GM21723 (cell line): ENCODE results near the gene GADD45B.

ENCODE experiments used
- ATAC-seq: cut with Tn5 transposase; IDR thresholded peaks from one replicate; pipeline ENCODE4 v1.9.1; 2021; ENCODE audit warnings: mild to moderate bottlenecking, moderate library complexity; ENCODE audit not compliant: unreplicated experiment

Gene GADD45B, protein sequence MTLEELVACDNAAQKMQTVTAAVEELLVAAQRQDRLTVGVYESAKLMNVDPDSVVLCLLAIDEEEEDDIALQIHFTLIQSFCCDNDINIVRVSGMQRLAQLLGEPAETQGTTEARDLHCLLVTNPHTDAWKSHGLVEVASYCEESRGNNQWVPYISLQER

DNA sequence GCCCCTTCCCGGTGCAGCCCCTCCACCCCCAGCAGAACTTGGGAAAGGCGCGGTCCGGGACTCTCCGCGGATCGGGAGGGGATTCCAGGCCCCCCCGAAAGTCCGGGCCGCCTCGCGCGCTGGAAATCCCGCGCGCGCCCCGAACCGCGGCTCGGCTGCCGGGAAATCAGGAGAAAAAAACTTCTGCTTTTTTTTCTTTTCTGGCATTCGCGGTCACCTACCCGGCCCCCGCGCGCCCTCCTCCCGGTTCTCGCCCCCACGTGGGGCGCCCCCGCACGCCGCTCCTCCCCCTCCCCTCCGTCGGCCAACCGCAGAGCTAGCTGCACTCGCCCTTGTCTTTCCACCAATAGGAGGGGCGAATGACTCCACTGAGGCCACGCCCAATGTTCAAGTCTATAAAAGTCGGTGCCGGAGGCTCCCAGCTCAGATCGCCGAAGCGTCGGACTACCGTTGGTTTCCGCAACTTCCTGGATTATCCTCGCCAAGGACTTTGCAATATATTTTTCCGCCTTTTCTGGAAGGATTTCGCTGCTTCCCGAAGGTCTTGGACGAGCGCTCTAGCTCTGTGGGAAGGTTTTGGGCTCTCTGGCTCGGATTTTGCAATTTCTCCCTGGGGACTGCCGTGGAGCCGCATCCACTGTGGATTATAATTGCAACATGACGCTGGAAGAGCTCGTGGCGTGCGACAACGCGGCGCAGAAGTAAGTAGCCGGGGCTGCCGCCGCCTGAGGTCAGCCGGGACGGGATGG is at the start of gene GADD45B:
TSS of gene GADD45B (plus strand) at position 426 of the 749 bp plus-strand sequence. CDS start at position 658, 232 bp downstream.
- ATAC-seq: peak; percentile 41

DNA sequence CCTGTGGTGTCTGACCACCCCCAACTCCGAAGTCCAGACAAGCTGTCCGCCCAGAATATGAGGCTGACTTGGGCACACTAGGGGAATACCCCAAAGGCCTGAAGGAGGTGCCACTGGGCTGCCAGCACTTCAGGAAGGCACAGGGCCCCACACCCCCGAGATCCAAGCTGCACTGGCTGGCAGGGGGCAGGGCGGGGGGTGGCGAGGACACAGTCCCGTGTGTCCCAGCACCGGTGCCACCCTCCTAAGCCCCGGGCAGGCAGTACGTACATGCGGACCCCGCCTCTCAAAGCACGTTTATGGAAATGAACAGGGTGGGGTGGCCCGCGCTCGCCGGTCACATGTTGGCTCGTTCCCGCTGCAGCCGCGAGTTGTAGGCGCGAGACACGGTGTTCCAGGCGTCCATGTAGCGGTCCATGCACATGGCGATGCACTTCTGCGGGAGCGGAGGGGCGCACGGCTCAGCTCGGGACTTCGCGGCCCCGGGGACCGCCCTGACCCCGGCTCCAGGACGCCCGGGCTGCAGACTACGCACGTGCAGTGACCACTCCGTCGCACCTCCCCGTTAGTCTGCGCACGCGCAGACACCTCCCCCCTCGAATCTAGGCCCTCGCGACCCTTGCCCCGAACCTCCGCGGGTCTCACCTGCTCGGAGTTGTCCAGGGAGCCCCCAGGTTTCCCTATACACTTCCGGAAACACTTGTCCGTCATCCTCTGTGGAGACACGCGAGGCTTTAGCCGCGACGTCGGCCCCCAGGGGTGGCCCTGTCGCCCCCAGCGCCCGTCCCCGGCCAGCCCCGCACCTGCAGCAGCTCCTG is 49.1 kb upstream of the GADD45B start:
- ATAC-seq: peak; percentile 23

DNA sequence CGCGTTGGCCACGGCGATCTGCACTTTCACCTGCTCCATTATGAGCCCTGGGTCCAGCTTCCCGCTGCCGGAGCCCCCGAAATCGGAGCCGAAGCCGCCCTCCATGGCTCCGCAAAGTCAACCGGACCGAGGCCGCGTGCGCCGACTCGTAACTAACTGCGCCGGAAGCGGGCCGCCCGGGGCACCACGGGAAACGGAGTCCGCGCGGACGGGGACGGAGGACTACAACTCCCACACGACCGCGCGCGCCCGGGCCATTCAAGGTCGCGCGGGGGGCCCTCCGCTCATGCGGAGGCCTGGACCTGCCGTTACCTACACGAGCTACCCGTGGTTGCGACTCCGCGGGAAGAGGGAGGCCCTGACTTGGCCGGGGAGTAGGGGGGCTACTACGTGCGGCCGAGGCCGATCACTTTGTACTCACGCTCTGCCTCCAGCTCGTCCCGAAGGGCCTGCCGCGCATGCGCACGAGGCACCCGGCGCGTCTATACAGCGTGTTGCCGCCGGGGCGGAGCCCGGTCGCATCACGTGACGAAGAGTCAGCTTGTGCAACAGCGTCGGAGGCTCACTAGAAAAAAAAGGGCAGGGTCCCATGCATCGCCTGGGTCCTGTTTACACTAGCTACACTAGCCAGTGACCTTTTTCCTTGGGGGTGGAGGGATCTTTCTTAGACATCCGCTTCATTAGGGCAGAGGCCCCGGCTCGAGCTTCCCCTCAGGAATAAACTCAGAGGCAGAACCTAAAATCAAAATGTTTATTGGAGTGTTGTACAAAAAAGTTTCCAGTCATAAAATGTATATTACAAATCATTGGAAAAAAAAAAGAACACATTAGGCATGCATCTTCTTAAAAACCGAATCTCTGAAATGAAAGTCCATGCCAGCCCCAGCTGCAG is 48.3 kb upstream of the GADD45B start, which contains the start of gene TIMM13:
TSS of gene TIMM13 (minus strand) at position 158 of the 892 bp plus-strand sequence. CDS start at position 105, 53 bp downstream.
- peak; percentile 71 for ATAC-seq

DNA sequence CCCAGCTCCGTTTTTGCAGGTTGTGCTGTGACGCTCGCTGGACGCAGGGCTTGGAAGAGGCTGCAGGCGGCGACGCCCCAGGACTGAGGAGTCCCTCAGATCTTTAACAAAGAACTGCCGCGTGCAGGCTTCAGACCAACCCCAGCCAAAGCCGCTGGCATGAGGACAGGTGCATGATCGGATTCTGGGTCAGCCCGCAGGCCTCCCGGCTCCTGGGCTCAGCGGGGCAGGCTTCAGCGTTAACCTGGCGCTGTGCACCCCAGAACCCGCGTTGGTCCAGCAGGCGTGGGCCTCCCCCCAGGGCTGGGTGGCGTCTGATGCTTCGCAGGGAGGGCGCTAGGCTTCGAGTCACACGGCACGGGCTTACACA is 47.6 kb upstream of the GADD45B start:
- no peak for ATAC-seq

DNA sequence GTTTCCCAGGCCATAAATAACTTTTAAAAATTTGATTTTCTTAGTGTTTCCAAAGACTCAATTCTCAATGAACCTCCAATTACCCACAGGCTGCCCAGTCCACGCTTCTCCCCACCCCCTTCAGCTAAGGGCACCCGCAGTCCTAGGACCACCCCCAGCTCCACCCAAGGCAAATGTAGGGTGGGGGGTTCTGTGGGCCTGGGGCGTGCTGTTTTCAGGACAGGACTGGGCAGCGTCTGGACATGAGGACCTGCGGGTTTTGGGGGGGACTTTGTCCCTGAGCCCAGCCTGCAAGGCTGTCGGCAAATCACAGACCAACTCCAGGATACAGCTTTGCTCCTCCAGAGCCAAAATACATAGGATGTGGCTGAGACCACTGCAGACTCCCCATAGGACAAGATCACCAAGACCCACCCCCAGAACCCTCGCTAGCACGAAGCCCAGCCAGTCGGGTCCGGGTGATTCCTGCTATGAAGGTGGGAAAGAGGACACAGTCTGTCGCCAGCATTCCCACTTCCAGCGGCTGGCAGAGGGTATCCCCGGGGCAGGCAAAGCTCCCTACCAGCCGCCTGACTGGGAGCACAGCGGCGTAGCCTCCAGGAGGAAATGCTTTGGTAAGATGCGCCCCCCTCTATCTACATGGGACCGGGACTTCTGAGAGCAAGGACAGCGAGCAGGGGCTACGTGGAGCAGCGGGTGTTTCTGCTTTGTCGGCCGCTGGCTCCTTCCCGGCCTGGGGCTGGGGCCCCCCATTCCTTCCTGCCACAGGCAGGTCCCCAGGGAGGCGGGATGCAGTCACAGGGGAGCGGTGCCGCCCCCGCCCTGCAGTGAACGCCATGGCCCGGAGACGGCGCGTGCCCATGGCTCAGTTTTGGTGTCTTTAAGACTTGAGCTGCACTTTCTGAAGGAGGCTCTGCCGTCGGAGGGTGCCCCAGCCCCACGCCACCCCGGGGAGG is 46.9 kb upstream of the GADD45B start:
- ATAC-seq: no peak

DNA sequence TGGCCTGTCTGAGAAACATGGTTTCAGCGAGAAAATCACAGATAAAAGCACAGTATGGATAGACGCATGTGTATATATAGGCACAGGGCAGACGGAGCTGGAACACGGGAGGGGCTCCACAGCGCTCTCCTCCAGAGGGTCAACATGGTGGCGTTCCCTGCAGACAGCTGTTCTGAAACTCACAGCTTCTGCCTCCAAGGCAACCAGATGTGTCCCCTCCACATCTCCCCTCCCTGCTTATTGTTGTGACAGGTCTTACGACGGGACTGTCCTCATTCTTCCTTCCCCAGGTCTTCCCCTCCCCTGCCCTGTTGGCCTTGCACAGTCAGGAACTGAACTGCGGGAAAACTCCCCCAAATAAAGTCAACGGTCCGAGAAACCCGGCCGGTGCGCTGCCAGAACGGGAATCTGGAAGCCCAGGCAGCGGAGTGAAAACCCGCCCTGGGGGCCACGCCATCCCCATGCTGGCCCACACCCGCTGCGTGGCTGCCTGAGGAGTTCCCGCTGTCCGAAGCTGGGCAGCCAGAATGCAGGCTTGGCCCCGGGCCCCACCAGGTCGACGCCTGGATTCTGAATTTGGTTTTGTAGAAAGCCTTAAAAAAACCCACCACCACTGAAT is 45.9 kb upstream of the GADD45B start:
- ATAC-seq: no peak

DNA sequence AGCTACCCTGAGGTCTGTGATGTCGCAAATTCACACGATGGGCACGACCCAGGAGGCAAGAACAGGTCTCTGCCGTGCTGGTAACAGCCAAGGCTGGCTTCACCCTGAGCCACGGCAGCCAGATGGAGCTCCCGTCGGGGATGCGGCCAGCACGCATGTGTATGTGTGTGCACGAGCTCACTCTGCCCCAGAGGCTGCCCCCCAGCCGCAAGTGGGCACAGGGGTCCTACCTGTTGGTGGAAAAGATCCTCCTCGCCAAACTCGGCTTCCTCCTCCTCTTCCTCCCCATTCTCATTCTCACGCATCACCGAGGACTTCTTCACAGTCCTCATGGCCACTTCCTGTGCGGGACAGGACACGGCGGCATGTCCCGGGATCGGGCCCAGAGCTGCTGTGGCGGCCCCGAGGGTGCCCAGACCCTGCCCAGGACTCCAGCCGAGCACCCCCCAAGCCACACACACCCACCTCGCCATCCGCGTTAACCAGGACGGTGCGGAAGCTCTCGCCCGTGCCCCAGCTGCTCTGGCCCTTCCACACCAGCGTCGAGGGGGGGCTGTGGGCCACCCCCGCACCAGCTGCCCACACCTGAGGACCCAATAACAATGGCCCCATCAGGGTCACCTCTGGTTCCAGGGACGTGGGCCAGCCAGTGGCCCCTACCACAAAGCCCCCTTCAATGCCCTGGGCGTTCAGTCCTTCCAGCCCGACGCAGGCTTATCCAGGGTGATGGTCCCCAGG is 44.4 kb upstream of the GADD45B start:
- no peak for ATAC-seq

DNA sequence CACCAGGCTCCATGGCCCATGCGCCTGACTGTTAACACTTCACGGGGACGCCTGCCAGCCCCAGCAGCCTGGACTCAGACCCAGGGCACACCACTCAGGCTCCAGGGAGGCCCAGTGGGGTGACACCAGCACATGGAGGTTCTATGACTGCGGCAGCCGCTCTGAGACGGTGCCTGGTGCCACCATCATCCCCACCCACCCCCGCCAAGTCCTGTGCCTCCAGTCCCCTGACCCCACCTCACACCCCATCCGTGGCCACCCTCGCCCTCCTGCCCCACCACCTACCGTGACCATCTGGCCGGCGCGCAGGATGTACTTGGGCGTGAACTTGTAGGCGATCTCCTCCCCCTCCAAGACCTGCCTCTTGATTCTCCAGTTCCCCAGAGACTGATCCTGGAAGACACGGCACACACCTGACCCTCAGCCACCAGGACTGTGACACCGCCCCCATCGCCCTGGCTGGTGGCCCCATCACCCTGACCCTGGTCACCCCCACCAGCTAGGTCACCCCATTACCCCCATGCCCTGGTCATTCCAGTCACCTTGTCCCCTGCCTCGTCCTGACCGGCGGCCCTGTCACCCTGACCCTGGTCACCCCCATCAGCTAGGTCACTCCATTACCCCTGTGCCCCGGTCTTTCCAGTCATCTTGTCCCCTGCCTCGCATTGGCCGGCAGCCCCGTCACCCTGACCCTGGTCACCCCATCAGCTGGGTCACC is 43.6 kb upstream of the GADD45B start:
- ATAC-seq: no peak

DNA sequence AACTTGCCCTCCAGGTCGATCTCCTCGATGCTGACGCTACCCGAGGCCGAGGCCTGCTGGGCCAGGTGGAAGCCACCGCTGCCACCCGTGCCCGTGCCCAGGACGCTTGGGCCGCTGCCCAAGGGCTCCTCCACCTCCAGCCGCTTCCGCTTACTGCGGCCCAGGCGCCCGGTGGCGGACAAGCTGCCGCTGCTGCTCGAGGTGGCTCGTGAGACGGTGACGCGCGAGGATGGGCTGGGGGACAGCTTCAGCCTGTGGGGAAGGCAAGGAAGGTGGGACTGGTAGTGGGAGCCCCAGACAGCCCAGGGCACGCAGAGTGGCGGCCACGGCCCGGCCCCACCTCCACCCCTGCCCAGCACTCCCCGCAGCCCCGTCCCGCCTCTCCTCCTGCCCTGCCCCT is 42.1 kb upstream of the GADD45B start:
- no peak for ATAC-seq

DNA sequence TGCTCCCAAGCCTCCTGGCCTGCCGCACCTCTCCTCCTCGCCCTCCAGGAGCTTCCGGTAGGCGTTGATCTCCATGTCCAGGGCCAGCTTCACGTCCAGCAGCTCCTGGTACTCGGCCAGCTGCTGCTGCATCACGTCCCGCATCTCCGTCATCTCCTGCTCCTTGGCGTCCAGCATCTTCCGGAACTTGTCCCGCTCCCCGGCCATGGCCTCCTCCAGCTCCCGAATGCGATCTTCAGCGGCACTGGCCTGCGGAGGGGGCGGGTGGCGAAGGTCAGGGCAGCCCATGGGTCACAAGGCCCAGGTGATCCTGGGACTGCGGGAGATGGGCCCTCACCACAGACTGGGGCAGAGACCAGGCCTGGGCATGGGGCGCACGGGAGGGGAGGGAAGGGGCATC is 41.7 kb upstream of the GADD45B start:
- ATAC-seq: no peak

DNA sequence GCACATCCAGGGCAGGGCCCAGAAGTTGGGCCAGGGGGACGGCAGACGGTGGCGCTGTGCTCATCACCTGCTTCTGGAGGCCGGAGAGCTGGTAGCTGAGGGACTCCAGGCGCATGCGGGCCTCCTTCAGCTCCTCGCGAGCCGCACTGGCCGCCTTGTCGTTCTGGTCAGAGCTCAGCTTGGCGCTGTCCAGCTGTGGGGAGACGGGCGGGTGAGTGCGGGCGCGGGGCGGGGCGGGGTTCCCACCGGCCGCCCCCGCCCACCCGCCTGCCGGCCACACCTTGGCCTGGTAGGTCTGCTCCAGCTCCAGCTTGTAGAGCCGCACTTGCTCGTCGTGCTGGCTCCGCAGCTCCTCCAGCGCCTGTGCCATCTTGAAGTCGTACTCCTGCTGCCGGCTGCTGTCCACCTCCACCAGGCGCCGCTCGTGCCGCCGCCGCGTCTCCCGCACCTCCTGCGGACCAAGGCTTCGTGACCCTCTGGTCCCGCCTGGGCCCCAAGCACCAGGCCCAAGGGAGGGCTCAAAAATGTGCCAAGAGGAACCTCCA is 41.1 kb upstream of the GADD45B start:
- ATAC-seq: no peak

DNA sequence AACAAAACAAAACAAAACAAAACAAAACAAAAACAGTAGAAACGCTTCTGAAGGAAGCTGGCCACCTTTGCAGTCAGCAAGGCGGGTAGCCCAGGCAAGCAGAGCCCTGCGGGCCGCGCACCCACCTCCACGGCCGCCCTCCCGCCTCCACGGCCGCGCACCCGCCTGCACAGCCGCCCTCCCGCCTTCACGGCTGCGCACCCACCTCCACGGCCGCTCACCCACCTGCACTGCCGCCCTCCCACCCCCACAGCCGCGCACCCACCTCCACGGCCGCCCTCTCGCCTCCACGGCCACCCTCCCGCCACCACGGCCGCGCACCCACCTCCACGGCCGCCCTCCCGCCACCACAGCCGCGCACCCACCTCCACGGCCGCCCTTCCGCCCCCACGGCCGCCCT is 39.5 kb upstream of the GADD45B start:
- ATAC-seq: no peak

DNA sequence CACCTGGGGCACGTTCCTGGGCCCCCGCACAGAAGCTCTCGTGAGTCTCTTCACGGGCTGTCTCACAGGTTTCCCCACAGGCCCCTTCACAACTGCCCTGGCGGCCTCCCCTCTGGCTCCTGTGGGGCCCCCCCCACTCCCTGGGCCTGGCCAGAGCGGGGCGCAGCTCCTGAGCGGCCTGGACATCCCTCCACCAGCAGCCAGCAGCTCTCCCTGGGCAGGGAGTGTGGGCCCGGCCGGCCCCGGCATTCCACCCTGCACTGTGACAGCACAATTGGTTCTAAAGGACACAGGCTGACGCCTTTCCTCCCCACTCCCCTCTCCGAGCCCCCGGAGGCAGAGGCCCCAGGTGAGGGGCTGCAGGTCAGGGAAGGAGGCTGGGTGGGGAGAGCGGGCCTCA is 39.0 kb upstream of the GADD45B start:
- ATAC-seq: no peak

DNA sequence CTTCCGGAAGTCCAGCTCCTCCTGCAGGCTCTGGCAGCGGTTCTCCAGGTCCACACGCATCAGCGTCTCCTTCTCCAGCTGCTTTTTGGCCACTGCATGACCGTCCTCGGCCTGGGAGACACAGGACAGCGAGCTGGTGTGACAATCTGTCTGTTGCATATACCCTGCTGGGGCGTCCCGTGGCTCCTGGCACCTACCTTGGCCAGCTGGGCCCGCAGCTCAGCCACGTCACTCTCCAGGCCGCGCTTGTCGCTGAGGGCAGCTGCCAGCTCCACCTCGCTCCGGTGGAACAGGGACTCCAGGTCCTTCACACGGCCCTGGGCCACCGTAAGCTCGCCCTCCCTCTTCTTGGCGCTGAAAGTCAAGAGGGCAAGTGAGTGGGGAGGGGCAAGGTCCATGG is 37.7 kb upstream of the GADD45B start:
- no peak for ATAC-seq

DNA sequence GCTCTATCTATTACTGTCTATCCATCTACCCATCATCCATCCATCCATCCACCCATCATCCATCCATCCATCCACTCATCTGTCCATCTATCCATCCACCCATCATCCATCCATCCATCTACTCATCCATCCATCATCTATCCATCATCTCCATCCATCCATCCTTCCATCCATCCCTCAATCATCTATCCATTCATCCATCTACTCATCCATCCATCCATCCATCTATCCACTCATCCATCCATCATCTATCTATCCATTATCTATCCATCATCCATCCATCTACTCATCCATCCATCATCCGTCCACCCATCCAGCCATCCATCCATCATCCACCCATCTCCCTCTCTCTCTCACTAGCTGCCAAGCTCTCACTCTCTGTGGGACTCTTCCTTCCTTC is 35.4 kb upstream of the GADD45B start:
- no peak for ATAC-seq

DNA sequence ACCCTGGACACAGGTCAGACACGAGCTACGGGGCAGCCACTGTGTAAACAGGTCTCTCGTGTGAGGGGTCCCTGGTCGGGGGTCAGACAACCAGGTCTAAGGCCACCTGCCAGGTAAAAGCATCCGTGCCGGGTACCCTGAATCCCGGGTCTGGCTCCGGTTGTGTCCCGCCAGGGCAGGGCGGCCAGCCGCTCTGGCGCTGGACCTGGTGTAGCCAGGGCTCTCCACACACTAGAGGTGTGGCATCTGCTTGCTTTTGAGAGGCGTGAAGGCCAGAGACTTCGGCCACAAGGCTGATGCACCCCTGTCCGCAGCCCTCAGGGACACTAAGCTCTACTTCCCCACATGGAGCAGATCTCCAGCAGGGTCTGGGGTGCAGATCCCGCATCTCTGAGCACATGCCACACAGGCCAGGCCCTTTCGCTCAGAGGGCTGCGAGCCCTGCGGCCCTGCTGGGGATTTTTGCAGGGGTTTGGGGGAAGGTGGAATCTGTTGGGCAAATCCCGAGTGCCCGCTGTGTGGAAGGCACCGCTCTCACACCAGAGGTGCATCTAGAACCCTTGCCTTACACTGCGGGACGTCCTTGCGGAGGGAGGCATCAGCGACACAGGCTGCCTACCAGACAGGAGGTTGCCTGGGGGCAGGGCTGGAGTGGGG is 34.7 kb upstream of the GADD45B start:
- ATAC-seq: no peak

DNA sequence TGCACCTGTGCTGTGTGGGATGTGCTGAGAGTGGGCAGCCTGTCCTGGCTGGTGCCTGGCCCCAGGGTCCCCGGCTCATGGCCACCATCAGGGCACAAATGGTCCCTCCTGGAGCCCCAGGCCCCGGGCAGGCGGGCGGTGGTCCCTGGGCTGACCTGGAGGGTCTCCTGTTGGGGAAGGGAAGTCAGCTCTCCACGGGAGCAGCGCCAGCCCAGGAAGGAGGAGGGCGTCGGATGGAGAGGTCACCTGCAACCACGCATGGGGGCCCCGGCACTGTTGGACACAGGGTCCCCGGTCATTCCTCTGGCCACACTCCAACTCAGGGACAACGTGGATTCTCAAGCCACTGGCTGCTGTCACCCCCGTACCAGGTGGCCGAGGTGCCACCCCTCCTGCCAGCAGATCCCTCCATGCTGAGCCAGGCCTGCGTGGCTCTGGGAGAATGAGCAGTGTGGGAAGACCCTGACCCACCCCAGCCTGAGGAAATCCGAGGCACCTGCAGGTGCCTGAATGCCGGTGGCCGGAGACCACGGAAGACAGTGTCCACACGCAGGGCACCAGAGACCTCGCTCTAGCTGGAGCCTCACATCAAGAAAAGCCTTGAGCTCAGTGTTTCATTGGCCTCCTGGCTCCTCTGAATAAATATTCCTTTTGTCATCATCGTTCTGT is 32.7 kb upstream of the GADD45B start:
- no peak for ATAC-seq
